HG03064 (cell line): ENCODE data around the gene METRN.
A peak's percentile ranks its signal among the peaks of the same experiment; 100 is the strongest.
"Not testable (repeated sequence)": the region's sequence is repeated elsewhere in the genome, so short reads cannot be mapped to it uniquely, and the experiment has no call there.

Experiments
- ATAC-seq: cut with Tn5 transposase; IDR thresholded peaks from one replicate; pipeline ENCODE4 v1.9.1; 2021; ENCODE audit warnings: low read depth; ENCODE audit not compliant: unreplicated experiment

Gene METRN

GRCh38 chr16:707062-707538 lies 7.8 kb upstream of the METRN start:
- ATAC-seq: no peak

- ATAC-seq: no peak
Observed at GRCh38 chr16:708019-708418, 6.9 kb upstream of the METRN start.

GRCh38 chr16:708959-709358 lies 6.0 kb upstream of the METRN start:
- no peak for ATAC-seq

- ATAC-seq: no peak
Observed at GRCh38 chr16:709566-710499, 5.1 kb upstream of the METRN start.

- no peak for ATAC-seq
Observed at GRCh38 chr16:710500-711075, 4.3 kb upstream of the METRN start.

GRCh38 chr16:711084-711483 lies 3.8 kb upstream of the METRN start:
- ATAC-seq: no peak

GRCh38 chr16:711548-712320 lies 3.2 kb upstream of the METRN start:
- no peak for ATAC-seq

- not testable (repeated sequence) for ATAC-seq
Observed at GRCh38 chr16:712740-713250, 2.1 kb upstream of the METRN start.

- no peak for ATAC-seq
Observed at GRCh38 chr16:714079-714478, 839 bp upstream of the METRN start.

- peak; percentile 12 for ATAC-seq
Observed at GRCh38 chr16:715477-716199, 720 bp downstream of the METRN start.

GRCh38 chr16:716200-716568 lies 1.3 kb downstream of the METRN start:
- ATAC-seq: no peak

- no peak for ATAC-seq
Observed at GRCh38 chr16:716768-717325, 1.9 kb downstream of the METRN start.

GRCh38 chr16:717450-718245 lies 2.7 kb downstream of the METRN start:
- no peak for ATAC-seq

- ATAC-seq: no peak
Observed at GRCh38 chr16:718389-718788, 3.5 kb downstream of the METRN start.

GRCh38 chr16:718922-719321 lies 4.0 kb downstream of the METRN start:
- ATAC-seq: no peak

- no peak for ATAC-seq
Observed at GRCh38 chr16:719815-720446, 5.0 kb downstream of the METRN start.

- ATAC-seq: no peak
Observed at GRCh38 chr16:720447-720989, 5.6 kb downstream of the METRN start.

GRCh38 chr16:720990-721764 lies 6.3 kb downstream of the METRN start, which contains the start of gene ANTKMT:
Gene ANTKMT (plus strand): TSS chr16:721146. CDS start chr16:721275, 129 bp downstream.
- ATAC-seq: peak; percentile 51
